Sigmoid colon (tissue), 7 donors: ENCODE data around the gene APOC1. TPM values are rescaled to one million over a fixed set of nuclear protein-coding genes. Genes with fewer than 3 reads are reported as not detected.
A peak's percentile ranks its signal among the peaks of the same experiment; 100 is the strongest.
"Not testable (repeated sequence)": the region's sequence is repeated elsewhere in the genome, so short reads cannot be mapped to it uniquely, and the experiment has no call there.

Source experiments
- DNase-seq: peaks from one replicate; pipeline ENCODE4 v3.0.0-alpha.2; 2019
- H3K27ac ChIP-seq, 4 donors: fragments of 200-600 bp; sonication (generic); one replicate each; pipeline ENCODE4 v1.5.1; 2016 to 2019; ENCODE audit warnings: mild to moderate bottlenecking in 1 of 4
- H3K27me3 ChIP-seq, 3 donors: fragments of 200-600 bp; sonication (generic); one replicate each; pipeline ENCODE4 v1.5.1; 2019; ENCODE audit warnings: mild to moderate bottlenecking in 1 of 3
- H3K36me3 ChIP-seq, 4 donors: fragments of 200-600 bp; sonication (generic); one replicate each; pipeline ENCODE4 v1.5.1; 2016 to 2019
- H3K4me1 ChIP-seq, 4 donors: fragments of 200-600 bp; sonication (generic); one replicate each; pipeline ENCODE4 v1.5.1; 2017 to 2019
- H3K4me3 ChIP-seq, 4 donors: fragments of 200-600 bp; sonication (generic); one replicate each; pipeline ENCODE4 v1.5.1; 2017 to 2019; ENCODE audit warnings: mild to moderate bottlenecking in 2 of 4, moderate library complexity in 1 of 4
- H3K9me3 ChIP-seq, 4 donors: fragments of 200-600 bp in 3 of 4; sonication (generic) in 3 of 4; one replicate each; pipeline versions ENCODE4 v1.5.1 to v1.6.1; 2013 to 2019
- CTCF ChIP-seq, 4 experiments: fragments of 450-650 bp in 3 of 4; fragments of 200-600 bp in 1 of 4; IDR thresholded peaks; one replicate each; pipeline ENCODE4 v1.5.1; 2016 to 2019; ENCODE audit warnings: antibody characterized with exemption in 4 of 4, mild to moderate bottlenecking in 3 of 4, moderate library complexity in 2 of 4
- EP300 ChIP-seq, 4 donors: sonication (generic); formaldehyde crosslinking; IDR thresholded peaks; one replicate each; pipeline ENCODE4 v1.6.1; 2017; ENCODE audit warnings: antibody characterized with exemption in 4 of 4
- POLR2A ChIP-seq, 2 donors: fragments of 450-650 bp; IDR thresholded peaks; one replicate each; pipeline ENCODE4 v1.6.1; 2016; ENCODE audit warnings: antibody characterized with exemption in 2 of 2, mild to moderate bottlenecking in 2 of 2, moderate library complexity in 2 of 2
- POLR2AphosphoS5 ChIP-seq, 4 donors: sonication (generic); formaldehyde crosslinking; IDR thresholded peaks; one replicate each; pipeline ENCODE4 v1.6.1; 2017; ENCODE audit warnings: antibody characterized with exemption in 4 of 4
- WGBS, 2 donors: extraction: QIAGEN DNeasy Blood & Tissue Kit; methylation state at CpG; one replicate each; pipeline ENCODE4 v1.1.7; 2013; 5-methylcytosine and 5-hydroxymethylcytosine counted together
- intact Hi-C: fragments of 100-400 bp; cut with DNase I; formaldehyde crosslinking; loops from one replicate; pipeline ENCODE4 v1.15.1; 2023
- polyA plus RNA-seq, 3 donors: library from polyadenylated mRNA; stranded (reverse); fragments of 200-250 nt; gene quantifications; one replicate each; pipeline ENCODE4 v1.2.3, GENCODE V29; 2013
- total RNA-seq, 4 donors: library from RNA; depleted of rRNA; stranded (reverse); fragments of >200 nt; gene quantifications; one replicate each; pipeline ENCODE4 v1.1.0, GENCODE V29; 2016
- donor health status: healthy with polysubstance abuse.
- donor health status: Bipolar disorder and iron deficiency.
- donor health status: healthy.

The APOC1 gene
- total RNA-seq (10 to 100 TPM in 1 of 4 donors, 1 to 10 TPM in 2, not detected in 1; 2.3 to 11.8 (median 5.8) TPM), polyA plus RNA-seq (10 to 100 TPM; 46.2 to 73.3 (median 49.9) TPM)

GRCh38 chr19:44914433-44915206 lies at the start of gene APOC1:
Gene APOC1, plus strand, starts transcription at chr19:44914608. Its CDS starts 284 bp downstream, at chr19:44914892.
- H3K27ac ChIP-seq, result peak within 1 kb of the TSS in 2 of 4 donors; percentile 32 to 34
- 5 to 6% methylated on average over 27 to 28 of the region's 28 CpGs for WGBS, 2 donors

GRCh38 chr19:44865196-44865767 lies 49.1 kb upstream of the APOC1 start:
- no peak for DNase-seq
- Histone ChIP-seq H3K9me3 (no peaks in the 10 kb centered on the region), H3K27ac (no peak overlapping the region), H3K4me3 (no peak overlapping the region), H3K27me3 (no peaks in the 10 kb centered on the region), H3K36me3 (peaks cover 0 to 29% (median 7%) of the 10 kb centered on the region in 4 donors), H3K4me1 (no peaks in the 10 kb centered on the region)
- TF ChIP-seq EP300 (IDR thresholded peaks at IDR 0.05) (no peak), POLR2AphosphoS5 (IDR thresholded peaks at IDR 0.05) (no peak), CTCF (IDR thresholded peaks at IDR 0.05) (no peak), POLR2A (IDR thresholded peaks at IDR 0.05) (no peak)
- intact Hi-C loops, result no loop called here
- 93 to 95% methylated on average over 27 of the region's 27 CpGs for WGBS, 2 donors

More at GRCh38 chr19:44914433-44915206, at the start of gene APOC1:
- H3K4me3 ChIP-seq, result peak within 1 kb of the TSS; percentile 24 to 51 (median 47)
- peaks cover 0 to 20% (median 16%) of the 10 kb centered on the region in 4 donors for H3K4me1 ChIP-seq
- H3K36me3 ChIP-seq, H3K9me3 ChIP-seq, H3K27me3 ChIP-seq, intact Hi-C loops: not testable (repeated sequence)
- peak; percentile 93 for DNase-seq

GRCh38 chr19:44866664-44867063 lies 47.7 kb upstream of the APOC1 start:
- no peaks in the 10 kb centered on the region for H3K4me1 ChIP-seq
- TF ChIP-seq POLR2A (IDR thresholded peaks at IDR 0.05) (no peak), EP300 (IDR thresholded peaks at IDR 0.05) (no peak), POLR2AphosphoS5 (IDR thresholded peaks at IDR 0.05) (no peak), CTCF (IDR thresholded peaks at IDR 0.05) (no peak)
- H3K27me3 ChIP-seq, result no peaks in the 10 kb centered on the region
- H3K4me3 ChIP-seq, result no peak overlapping the region
- intact Hi-C loops, result no loop called here
- H3K36me3 ChIP-seq, result peaks cover 0 to 29% (median 7%) of the 10 kb centered on the region in 4 donors
- WGBS, 2 donors, result 27 to 78% methylated on average over 4 of the region's 4 CpGs
- no peak for DNase-seq
- H3K27ac ChIP-seq, result no peak overlapping the region
- H3K9me3 ChIP-seq, result no peaks in the 10 kb centered on the region

- intact Hi-C loops, result no loop called here
- no peak overlapping the region for H3K4me3 ChIP-seq
- no peak for DNase-seq
- peak overlapping the region in 1 of 4 donors; percentile 27 for H3K27ac ChIP-seq
- WGBS, 2 donors, result 81 to 91% methylated on average over 12 of the region's 12 CpGs
- peaks cover 8 to 38% (median 14%) of the 10 kb centered on the region in 4 donors for H3K36me3 ChIP-seq
- no peaks in the 10 kb centered on the region for H3K9me3 ChIP-seq
- TF ChIP-seq POLR2A (IDR thresholded peaks at IDR 0.05), result no peak
- TF ChIP-seq POLR2AphosphoS5 (IDR thresholded peaks at IDR 0.05), result no peak
- no peak for TF ChIP-seq EP300 (IDR thresholded peaks at IDR 0.05)
- no peak for TF ChIP-seq CTCF (IDR thresholded peaks at IDR 0.05)
- H3K4me1 ChIP-seq, result no peaks in the 10 kb centered on the region
- no peaks in the 10 kb centered on the region for H3K27me3 ChIP-seq
These were observed 46.8 kb upstream of the APOC1 start for GRCh38 chr19:44867578-44867977.

GRCh38 chr19:44869733-44870470 lies 44.5 kb upstream of the APOC1 start:
- DNase-seq, result peak; percentile 80
- Histone ChIP-seq H3K27me3 (no peaks in the 10 kb centered on the region), H3K36me3 (peaks cover 16 to 58% (median 29%) of the 10 kb centered on the region in 4 donors), H3K27ac (peak overlapping the region in 3 of 4 donors; percentile 28 to 66 (median 39)), H3K4me1 (no peaks in the 10 kb centered on the region), H3K4me3 (no peak overlapping the region), H3K9me3 (no peaks in the 10 kb centered on the region)
- TF ChIP-seq CTCF (IDR thresholded peaks at IDR 0.05), result no peak
- TF ChIP-seq POLR2A (IDR thresholded peaks at IDR 0.05), result no peak
- TF ChIP-seq POLR2AphosphoS5 (IDR thresholded peaks at IDR 0.05), result no peak
- TF ChIP-seq EP300 (IDR thresholded peaks at IDR 0.05), result no peak
- intact Hi-C loops, result no loop called here
- WGBS, 2 donors, result 67 to 72% methylated on average over 13 of the region's 13 CpGs
